Ammon's horn (tissue), 1 donor: ENCODE results near the gene ATP6V1C2.

Experiments used
- DNase-seq: peaks from one replicate; pipeline ENCODE4 v3.0.0-alpha.2; 2016; ENCODE audit warnings: low spot score

ATP6V1C2 gene

DNA sequence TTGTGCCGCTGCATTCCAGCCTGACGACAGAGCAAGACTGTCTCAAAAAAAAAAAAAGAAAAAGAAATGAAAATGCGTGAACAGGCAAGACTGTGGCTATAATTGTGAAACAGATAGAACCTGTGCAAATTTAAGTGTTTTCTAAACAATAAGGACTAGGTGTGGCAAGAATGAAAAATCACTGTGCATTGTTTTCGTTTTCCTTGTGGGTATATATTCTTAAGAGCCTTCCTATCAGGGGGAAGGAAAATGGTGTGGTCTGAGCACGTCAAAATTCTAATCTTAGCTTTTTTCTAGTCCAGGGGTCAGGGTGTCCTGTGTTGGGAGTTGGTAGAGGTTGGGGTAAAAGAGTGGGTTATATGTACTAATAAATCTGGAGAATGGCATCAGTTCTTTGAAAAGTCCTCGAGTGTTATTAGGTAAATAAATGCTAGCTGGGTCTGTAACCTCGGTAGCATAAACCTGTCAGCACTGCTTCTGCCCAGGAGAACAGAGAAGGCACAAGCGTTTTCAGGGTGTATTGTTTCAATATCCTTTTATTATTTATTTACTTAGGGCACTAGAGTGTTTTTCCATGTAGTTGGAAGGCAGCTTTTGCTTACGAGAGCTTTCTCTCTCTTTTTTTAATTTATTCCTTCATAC, 11.6 kb downstream of the ATP6V1C2 start:
- no peak for DNase-seq

DNA sequence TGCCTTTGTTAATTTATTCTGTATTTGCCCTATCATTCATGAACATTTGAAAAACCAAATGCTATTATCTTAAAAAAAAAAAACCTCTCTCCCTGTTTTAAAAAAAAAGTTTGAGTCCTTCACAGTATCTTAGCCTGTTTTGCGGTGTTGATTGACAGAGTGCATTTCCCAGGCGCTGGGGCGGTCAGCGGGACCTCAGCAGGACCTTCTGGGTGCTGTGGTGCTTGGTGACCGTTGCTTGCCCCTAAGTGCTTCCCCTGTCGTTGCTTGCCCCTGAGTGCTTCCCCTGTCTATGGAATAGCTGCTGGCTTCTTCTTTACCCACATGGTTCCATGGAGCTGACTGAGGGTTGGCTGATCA, 12.1 kb downstream of the ATP6V1C2 start:
- no peak for DNase-seq

- DNase-seq: no peak
Observed at GRCh38 chr2:10733980-10734379, 12.6 kb downstream of the ATP6V1C2 start.

DNA sequence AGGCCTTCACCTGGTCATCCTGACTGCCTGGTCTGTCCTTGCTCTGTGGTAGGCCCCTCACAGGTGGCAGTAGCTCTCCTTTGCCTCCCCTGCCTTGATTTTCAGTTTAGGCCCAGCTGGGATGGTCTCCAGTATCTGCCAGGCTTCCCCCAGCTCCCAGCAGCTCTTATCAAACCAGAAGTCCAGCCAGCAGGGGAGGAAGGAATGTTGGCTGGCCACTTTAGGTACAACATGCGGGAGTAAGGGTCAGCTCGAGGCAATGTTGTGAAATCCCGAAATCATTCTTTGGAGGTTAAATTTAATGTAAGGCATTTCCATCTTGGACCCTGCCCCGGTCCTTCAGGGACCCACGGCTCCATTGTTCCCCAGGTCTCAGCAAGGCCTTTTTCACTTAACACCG, 16.8 kb downstream of the ATP6V1C2 start:
- no peak for DNase-seq

DNA sequence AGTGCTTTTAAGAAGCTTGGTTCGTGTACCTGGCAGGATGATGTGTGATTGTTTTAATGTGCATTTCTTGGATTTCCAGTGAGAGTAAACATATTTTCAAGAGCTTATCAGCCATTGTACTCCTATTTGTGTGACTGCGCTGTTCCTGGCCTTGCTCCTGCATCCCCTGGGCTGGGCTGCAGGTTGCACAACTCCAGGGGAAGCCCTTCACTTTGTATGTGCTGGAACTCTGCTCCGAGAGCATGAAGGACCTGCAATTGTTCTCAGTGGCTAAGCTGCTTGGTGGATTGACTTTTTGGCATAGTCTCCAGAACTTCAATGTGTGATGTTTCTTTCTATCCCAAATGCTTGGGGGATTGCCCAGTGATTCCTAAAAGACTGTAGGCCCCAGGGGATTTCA, 18.8 kb downstream of the ATP6V1C2 start:
- DNase-seq: no peak

- DNase-seq: no peak
Observed at GRCh38 chr2:10741139-10741538, 19.7 kb downstream of the ATP6V1C2 start.

DNA sequence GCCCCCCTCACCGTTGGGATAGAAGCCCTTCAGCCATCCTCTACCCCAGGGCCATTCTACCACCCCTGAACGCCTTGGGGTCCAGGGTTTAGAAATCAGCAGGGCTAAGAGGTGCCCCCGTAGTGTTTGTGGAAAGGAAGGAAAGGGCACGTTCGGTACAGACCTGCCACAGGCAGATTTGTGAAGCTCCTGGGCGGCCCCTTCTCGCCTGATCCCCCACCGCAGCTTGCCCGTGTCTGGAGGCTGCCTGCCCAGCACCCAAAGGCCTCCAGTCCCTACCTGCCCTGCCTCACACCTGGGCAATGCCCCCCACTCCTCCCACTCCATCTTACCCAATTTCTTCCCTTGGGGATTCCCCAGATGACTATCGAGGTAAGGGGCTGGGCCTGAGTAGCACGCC, 21.2 kb downstream of the ATP6V1C2 start:
- DNase-seq: no peak

GRCh38 chr2:10750610-10751009, 29.2 kb downstream of the ATP6V1C2 start:
- DNase-seq: peak; percentile 20

GRCh38 chr2:10752236-10752635, 30.8 kb downstream of the ATP6V1C2 start:
- DNase-seq: no peak

- no peak for DNase-seq
Observed at GRCh38 chr2:10753156-10753555, 31.7 kb downstream of the ATP6V1C2 start.

DNA sequence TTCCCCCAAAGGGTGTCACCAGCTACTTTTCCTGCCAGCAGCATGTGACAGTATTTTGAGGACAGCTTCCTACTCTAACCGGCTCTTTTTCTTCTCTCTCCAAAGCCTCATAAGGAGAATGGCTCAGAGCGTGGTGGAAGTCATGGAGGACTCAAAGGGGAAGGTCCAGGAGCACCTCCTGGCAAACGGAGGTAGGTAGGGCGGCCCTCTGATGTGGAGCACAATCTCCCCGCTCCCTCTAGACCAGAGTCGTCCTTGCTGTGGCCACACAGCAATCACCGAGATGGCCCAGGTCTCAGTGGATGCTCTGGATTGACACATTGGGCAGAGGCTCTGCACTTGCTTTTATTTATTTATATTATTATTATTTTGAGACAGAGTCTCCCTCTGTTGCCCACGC, 32.4 kb downstream of the ATP6V1C2 start:
- DNase-seq: no peak

- DNase-seq: no peak
Observed at GRCh38 chr2:10755621-10756020, 34.2 kb downstream of the ATP6V1C2 start.

- no peak for DNase-seq
Observed at GRCh38 chr2:10757814-10758286, 36.4 kb downstream of the ATP6V1C2 start.

DNA sequence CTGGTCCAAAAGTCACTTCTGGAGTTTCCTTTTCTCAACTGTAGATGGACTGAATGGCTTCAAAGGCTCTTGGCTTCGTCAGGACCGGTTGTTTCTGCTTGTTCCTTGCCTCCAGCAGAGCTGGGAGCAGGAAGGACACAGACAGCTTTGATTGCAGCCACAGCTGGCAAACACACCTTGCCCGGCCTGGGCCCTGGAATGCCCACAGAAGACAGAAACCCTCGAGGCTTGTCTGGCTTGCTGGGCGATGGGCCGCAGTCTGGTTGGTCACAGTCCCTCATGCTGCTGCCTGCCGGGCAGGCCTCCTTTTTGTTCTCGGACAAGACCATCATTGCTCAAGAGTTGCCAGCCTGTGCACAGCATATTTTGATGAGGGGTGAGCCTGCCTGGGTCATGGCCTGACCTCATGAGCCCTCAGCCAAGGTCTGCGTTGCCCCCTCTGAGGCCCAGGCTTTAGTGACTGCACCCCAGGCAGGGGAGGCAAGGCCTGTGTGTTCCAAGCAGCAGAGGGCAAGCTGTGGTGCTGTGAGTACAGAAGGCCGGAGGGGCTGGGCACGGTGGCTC, 37.8 kb downstream of the ATP6V1C2 start:
- no peak for DNase-seq

DNA sequence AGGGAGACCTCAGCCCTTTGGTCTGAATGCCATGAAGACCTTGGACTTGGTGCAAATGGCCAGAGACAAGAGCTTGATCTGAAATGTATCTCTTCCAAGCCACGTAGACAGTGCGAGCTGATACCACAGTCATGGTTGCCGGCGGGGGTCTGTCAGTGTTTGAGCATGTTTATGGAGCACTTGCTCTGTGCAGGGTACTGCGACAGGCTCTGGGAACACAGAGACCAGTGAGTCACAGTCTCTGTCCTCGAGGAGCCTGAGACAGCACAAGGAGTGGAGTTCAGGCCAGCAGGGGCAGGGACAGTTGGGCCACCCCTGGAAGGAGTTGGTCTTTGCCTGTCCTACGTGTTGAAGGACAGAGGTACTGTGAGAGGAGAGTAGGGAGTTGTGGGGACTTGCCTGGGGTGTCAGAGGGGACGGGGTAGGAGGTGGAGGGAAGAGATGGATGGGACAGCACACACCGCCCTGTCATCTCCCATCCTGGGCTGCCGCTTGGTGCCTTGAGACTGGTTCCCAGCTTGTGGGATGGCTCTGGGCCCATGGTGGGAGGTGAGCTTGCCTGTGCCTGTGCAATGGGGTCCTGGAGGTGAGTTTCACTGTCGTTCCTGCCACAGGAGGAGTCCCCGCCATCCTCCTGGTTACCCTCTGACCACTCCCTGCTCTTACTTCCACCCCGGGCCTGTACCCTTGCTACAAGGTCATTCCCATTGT, 39.5 kb downstream of the ATP6V1C2 start:
- no peak for DNase-seq

GRCh38 chr2:10761591-10761990, 40.2 kb downstream of the ATP6V1C2 start:
- no peak for DNase-seq

DNA sequence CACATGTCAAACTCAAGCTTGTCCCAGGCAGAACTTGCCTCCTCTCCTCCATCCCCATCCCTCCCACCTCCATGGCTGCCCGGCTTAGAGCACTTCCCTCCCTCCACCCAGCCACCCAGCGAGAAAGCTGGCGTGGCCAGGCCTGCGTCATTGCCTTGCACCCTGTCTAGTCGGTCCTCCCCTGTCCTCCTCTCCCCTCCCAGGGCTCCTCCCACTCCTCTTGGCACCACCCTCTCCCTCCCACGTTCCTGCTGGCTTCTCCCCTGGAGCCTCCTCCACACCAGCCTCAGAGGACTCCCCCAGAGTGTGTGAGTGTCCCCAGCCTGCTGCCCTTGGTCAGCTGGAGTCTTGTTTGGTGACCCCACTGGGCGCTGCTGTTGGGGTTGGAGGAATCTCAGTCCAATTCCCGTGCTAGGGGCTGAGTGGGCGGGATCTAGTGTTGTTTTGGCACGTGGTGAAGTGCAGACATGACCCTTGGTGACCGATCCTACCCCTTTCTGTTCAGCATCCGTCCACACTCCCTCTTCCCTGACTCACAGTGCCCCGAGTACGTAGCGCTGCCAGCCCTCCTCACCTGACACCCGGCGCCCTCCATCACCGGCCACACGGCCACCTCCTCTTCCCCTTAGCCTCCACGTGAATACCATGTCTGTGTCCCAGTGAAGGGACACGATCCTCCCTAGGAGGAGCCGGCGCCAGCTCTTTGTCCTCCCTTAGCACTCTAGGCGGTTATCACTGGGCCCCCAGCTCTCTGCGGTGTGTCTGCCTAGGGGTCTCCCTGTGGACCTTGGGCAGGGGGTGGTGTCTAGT, 41.4 kb downstream of the ATP6V1C2 start:
- no peak for DNase-seq

DNA sequence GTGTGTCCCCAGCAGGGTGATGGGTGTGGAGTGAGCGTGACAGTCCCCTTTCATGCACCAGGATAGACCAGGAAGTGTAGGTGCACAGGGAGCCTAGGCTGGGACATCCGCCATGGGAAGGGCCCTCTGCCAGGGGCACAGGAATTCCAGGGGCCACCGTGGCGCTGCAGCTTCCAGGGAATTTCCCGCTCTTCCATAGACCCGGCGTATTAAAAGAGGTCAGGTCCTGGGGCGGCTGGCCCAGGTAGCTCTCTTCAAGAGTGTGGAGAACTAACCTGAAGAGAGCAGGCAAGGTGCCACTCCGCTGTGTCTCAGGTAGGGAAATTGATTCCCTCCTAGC, 42.0 kb downstream of the ATP6V1C2 start:
- DNase-seq: no peak

DNA sequence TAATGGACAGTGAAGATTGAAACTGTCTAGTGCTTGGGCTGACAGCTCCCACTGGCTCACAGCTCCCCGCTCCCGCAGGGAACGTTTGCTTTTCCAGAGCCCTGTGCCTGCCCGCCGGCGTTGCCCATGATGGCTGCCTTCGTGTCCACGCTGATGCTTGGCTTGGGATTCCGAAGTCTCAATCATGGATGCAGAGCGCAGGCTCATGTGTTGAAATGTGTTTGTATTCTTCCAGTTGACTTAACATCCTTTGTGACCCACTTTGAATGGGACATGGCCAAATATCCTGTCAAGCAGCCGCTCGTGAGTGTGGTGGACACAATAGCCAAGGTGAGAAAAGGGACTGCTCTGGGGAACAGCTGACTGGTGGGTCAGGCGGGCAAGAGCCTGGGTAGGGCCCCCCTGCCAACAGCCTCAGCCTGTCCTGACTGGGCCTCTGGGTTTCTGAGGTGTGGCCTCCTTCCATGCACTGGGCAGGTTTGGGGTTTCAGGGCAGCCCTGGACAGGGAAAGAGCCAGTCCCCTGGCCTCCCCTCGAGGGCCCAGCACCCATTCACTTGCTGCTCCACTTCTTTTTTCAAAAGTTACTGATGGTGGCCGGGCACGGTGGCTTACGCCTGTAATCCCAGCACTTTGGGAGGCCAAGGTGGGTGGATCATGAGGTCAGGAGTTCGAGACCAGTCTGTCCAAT, 42.8 kb downstream of the ATP6V1C2 start:
- no peak for DNase-seq

DNA sequence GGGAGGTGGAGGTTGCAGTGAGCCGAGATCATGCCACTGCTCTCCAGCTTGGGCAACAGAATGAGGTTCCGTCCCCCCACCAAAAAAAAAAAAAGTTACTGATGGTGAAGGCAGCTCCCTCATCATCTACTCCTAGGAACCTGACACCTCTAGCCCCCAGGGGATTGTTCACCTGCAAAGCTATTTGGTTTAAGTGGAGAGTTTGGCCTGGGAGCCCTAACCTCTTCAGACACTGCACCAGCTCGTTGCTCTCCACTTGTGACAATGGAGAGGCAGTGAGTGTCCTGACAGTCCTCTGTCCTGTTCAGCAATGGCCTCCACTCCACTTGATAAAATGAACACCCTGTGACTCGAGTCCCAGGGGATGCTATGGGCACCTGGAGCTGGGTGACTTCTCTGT, 43.5 kb downstream of the ATP6V1C2 start:
- no peak for DNase-seq

DNA sequence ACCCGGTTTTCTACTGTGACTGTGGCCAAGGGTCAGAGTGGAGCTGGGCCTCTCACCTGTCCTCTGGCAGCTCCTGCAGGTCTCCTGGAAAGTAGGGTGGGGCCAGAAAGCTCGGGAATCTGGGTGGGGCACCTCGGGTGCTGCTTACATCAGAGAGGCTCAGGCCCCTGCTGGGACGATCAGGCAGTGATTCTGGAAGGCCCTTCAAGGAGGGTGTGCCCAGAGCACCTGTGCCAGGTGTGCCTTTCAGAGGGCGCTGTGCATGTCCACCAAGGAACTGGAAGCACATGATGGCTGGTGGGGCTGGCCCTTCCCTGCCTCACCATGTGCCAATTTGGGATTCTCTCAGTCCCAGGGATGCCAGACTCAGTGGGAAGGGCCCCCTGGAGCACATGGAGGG, 44.0 kb downstream of the ATP6V1C2 start:
- DNase-seq: no peak

- DNase-seq: no peak
Observed at GRCh38 chr2:10765914-10766313, 44.5 kb downstream of the ATP6V1C2 start.
